Stimulated activated CD4-positive, alpha-beta T cell treated with anti-CD3 and anti-CD28 coated beads, Interleukin-12 subunit alpha, Interleukin-12 subunit beta, amount 100 ng/mL, for 24 hours (primary cell): ENCODE measurements around the gene PPP2R2D.
"Not testable (repeated sequence)": the region's sequence is repeated elsewhere in the genome, so short reads cannot be mapped to it uniquely, and the experiment has no call there.

Experiments
- DNase-seq, 2 experiments: peaks; one replicate each; pipeline ENCODE4 v3.0.0-alpha.2; 2020; ENCODE audit warnings: low read depth in 2 of 2

Gene PPP2R2D

GRCh38 chr10:131868436-131868835 is 32.4 kb upstream of the PPP2R2D start:
- no peak for DNase-seq

DNA sequence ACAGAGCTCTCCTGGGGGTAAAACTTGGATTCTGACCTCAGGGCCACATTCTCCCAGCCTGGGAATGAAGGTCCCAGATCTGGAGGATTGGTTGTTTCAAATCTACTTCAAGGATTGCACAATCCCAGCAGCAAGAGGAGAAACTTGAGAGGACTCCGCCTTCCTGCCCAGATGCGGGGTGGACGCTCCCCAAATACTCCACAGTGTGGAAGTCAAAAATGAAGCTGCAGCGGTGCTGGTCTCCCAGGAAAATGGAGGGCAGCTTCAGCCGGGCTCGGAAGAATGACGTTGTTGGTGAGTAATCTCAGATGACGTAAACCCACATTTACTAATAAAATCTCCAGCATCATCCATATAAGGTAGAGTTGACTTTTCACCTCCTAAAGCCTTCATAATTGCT is 31.5 kb upstream of the PPP2R2D start:
- no peak for DNase-seq

- DNase-seq: no peak
Observed at GRCh38 chr10:131870411-131870810, 30.4 kb upstream of the PPP2R2D start.

DNA sequence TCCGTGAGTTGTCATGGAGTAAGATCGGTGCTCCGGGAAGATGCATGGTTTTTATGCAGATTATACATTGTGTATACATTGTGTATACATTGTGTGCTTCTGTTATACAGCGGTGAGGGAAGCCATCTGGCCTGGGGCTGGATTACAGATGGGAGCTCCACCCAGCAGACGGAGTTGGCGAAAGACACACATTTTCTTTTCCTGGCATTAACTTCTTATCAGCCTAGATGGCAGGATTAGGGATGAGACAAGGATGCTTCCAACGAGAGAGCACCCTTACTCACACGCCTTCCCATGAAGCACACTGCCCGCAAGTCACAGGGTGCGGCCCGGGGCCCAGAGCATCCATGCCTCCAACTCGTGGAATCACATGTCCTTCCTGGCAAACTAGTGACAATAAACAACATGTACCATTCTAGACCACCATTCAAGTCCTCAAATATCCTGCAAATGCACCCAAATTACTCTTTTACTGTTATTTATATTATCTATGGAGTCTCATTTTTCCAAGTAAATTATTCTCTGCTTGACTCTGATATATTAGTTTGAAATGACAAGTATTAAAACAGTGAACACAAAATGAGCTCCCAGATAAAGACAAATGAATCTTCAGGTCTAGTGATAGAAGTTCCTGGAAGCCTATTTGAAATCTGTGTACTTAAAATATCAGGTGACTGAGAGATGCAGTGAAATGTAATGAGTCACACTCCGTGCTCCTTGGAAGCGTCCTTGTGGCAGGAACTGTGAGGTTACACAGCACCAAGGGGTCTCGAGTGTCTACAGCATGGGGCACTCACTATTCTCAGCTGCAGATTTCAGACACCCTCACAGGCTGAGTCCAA is 29.8 kb upstream of the PPP2R2D start:
- no peak for DNase-seq

DNA sequence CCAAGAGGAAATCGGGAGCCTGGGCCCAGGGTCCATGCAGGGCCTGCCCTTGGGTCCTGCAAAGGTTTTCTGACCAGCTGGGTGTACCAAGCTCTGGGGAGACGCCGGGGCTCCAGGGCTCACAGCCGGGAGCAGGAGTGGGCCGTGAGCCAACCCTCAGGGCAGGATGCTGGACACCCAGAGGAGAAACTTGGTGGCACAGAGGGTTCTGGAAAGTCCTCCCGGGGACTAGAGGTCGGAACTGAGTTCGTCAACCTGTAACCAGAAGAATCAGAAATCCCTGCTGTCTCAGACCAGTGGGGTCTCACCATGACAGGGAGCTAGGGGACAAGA is 29.2 kb upstream of the PPP2R2D start:
- no peak for DNase-seq

DNA sequence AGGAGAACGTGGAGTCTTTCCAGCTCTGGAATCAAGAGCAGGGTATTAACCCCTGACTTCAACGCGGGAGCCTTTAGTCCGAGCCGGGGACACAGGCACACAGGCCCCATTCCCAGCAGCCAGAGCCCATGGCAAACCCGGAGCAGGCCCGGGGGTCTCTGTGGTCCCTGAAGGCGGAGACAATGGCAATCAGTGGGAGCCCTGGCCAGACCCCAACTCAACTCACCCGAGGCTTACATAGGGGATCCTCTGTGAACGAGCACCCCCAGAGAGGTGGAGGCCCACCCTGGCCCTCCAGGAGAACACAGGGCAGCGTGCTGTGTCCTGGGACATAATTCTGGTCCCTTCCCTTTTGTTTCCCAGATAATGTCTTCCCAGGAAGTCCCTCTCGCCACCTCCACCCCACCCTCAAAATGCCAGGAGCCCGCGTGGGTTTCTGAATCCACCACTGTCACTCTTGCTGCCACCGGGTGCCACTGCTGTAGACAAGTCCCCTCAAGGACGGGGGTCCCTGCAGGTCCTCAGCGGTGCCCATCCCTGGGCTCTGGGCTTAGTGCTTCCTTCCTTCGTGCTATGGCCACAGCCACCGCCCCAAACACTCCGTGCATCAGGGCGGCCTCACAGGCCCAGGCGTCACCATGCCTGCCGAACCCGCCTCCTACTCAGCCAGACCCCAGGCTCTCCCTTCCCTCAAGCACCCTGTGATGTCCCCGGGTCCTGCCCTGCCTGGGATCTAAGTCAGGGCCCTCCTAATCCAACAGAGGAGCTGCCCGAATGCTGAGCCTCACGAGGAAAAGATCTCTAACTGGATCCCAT is 28.6 kb upstream of the PPP2R2D start:
- DNase-seq: no peak

GRCh38 chr10:131872827-131873375 is 27.9 kb upstream of the PPP2R2D start:
- no peak for DNase-seq

- DNase-seq: peak; percentile 23 to 66
Observed at GRCh38 chr10:131874991-131875451, 25.8 kb upstream of the PPP2R2D start.

DNA sequence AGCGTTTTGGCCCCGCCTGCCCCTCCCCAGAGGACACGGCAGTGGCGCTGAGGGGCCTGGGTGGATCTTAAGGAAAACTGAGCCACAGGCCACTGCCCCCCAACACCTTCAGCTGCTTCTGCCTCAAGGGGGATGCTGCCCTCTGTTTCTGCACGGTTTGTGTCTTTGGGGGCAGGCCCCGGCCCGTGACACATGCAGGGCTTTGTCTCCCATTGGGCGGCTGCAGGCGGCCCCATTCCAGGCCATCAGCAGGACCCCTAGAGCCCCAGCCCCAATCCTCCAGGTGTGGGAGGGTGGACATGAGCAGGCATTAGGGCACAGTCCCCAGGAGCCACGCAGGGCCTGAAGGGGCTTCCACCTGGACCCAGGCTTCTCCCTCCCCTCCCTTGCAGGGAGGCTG is 25.3 kb upstream of the PPP2R2D start:
- no peak for DNase-seq

GRCh38 chr10:131876017-131876416 is 24.8 kb upstream of the PPP2R2D start:
- DNase-seq: no peak

DNA sequence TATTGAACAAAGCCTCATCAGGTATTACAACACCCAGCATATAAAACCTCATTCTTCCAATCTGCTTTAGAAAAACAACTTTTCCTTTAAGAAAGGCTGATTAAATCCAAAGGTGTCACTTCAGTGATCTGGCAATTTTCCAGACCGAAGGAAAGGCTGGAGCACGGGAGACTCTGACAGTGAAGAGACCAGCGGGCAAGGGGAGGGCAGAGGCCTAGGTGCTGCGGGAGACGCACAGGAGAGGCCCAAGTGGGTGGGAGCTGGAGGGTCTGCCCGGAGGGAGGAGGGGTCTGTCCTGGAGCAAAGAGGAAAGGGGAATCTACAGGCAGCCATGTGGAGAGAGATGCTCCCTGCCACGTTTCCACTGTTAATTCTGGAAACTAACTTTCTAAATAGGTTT is 24.3 kb upstream of the PPP2R2D start:
- DNase-seq: no peak

DNA sequence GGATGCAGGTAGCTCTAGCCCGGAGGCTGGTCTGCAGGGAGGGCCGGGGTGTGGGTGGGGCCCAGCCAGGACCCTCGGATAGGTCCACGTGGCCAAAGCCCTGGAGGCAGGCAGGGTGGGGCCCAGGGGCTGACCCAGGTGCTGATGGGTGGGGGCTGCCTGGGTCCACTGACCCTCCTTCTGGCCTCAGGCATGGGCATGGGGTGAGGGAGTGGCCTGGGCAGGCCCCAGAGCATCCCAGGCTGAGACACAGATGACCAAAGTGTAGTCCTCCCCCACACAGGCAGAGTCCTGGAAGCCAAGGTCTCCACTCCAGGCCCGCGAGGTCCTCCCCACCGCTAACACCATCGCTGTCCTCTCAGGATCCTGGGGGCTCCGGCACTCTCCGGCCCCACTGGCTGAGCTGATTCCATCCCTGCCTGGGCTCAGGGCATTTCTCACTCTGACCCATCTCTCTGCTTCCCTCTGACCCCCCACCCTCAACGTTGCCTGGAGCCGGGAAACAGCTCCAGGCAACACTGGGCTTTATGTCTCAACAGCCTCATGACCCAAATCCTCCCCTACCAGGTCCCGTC is 20.7 kb upstream of the PPP2R2D start:
- DNase-seq: no peak

- DNase-seq: no peak
Observed at GRCh38 chr10:131881104-131881880, 19.5 kb upstream of the PPP2R2D start.

- DNase-seq: no peak
Observed at GRCh38 chr10:131882151-131882550, 18.7 kb upstream of the PPP2R2D start.

DNA sequence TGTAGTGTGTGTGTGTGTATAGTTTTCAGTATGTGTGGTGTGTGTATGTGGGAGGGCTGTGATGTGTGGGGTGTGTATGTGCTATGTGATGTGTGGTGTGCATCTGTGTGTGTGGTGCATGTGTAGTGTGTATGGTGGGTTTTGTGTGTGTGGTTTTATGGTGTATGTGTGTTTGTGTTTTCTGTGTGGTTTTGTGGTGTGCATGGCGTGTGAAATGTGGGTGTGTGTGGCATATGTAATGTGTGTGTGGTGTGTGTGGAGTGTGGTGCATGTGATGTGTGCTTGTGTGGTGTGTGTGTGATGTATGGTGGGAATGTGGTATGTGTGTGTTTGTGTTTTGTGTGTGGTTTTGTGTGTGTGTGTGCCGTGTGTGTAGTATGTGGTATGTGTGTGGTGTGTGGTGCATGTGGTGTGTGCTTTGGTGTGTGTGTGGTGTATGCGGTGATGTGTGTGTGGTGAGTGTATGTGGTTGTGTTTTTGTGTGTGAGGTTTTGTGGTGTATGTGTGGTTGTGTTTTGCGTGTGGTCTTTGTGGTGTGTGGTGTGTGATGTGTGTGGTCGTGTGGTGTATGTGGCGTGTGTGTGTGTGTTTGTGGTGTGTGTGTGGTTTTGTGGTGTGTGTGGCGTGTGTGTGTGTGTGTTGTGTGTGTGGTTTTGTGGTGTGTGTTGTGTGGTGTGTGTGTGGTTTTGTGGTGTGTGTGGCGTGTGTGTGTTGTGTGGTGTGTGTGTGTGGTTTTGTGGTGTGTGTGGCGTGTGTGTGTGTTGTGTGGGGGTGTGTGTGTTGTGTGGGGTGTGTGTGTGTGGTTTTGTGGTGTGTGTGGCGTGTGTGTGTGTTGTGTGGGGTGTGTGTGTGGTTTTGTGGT is 18.0 kb upstream of the PPP2R2D start:
- DNase-seq: no peak

DNA sequence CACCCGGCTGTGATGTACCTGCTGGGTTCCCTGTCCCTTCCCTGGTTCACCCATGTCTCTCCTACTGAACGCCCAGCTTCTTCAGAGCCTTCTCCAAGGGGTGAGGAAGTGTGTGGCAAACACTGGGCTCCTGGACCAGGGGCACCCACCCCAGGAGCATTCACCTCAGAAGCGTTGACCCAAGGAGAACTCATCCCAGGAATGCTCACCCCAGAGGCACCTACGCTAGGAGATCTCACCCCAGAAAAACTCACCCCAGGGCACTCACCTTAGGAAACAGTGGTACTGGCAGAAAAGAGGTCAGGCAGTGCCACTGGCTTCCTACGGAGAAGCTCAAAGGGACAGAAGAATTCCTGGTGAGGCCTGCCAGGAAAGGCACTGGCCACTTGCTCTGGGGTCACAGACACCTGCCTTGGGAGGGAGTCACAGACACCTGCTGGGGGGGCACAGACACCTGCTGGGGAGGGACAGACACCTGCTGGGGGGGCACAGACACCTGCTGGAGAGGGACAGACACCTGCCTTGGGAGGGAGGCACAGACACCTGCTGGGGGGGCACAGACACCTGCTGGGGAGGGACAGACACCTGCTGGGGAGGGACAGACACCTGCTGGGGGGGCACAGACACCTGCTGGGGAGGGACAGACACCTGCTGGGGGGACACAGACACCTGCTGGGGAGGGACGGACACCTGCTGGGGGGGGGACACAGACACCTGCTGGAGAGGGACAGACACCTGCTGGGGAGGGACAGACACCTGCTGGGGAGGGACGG is 17.0 kb upstream of the PPP2R2D start:
- DNase-seq: not testable (repeated sequence)

DNA sequence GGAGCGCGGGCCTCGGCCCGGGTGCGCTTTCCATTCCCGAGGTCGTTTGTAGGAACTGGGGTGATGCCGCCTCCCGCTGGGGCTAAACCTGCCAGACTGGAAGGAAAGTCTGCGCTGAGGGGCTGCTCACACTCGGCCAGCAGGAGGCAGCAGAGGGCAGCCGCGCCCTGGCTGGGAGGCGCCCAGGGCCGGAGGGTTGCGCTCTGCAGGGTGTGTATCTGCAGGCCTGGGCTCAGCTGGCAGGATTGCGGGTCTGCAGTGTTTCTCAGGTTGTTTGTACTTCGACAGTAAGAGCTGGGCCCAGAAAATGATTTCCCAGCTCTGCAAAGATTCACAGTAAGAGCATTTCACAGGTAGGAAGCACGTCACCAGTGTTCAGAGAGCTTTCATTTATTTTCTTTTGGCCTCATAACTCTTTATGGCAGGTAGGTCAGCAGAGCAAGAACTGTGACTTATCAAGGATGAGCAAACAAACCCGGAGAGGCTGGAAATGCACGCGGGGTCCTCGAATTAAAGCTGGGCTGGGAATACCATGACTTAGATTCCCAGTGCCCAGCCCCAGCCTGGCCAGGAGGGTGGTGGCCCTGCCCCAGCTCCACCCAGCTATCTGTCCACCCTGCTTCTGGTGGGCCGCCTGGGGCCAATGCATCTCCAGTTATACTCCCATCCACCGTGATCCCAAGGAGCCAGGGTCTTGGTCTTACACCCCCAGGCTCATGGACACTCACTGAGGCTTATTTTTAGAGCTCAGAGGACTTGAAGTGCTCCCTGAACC is 15.2 kb upstream of the PPP2R2D start:
- peak; percentile 67 to 77 for DNase-seq

- no peak for DNase-seq
Observed at GRCh38 chr10:131886237-131886636, 14.6 kb upstream of the PPP2R2D start.

GRCh38 chr10:131888186-131888604 is 12.6 kb upstream of the PPP2R2D start:
- no peak for DNase-seq
